ENCODE results near the gene RNF207.
A peak's percentile ranks its signal among the peaks of the same experiment; 100 is the strongest.

RNF207 gene

GRCh38 chr1:6251681-6252373 is 45.9 kb downstream of the RNF207 start:
- no peak for DNase-seq

- DNase-seq = no peak
Observed at GRCh38 chr1:6252374-6252710, 46.4 kb downstream of the RNF207 start.

- DNase-seq = no peak
Observed at GRCh38 chr1:6253380-6253779, 47.5 kb downstream of the RNF207 start.

- DNase-seq = no peak
Observed at GRCh38 chr1:6254691-6255090, 48.8 kb downstream of the RNF207 start.

GRCh38 chr1:6256645-6257044 is 50.7 kb downstream of the RNF207 start:
- no peak for DNase-seq

- no peak for DNase-seq
Observed at GRCh38 chr1:6257541-6258069, 51.7 kb downstream of the RNF207 start.

GRCh38 chr1:6258675-6259074 is 52.8 kb downstream of the RNF207 start:
- DNase-seq = no peak

- DNase-seq = peak; percentile 85
Observed at GRCh38 chr1:6259491-6260362, 53.8 kb downstream of the RNF207 start.

GRCh38 chr1:6260433-6260934 is 54.6 kb downstream of the RNF207 start:
- DNase-seq = no peak

GRCh38 chr1:6260961-6261614 is 55.2 kb downstream of the RNF207 start, which contains the start of gene GPR153:
Gene GPR153 (minus strand): TSS chr1:6261098. CDS start chr1:6254905, 6,193 bp downstream.
- peak; percentile 67 for DNase-seq

GRCh38 chr1:6261615-6261995 is 55.7 kb downstream of the RNF207 start:
- no peak for DNase-seq

- DNase-seq = no peak
Observed at GRCh38 chr1:6262555-6263420, 56.9 kb downstream of the RNF207 start.

GRCh38 chr1:6263716-6264115 is 57.8 kb downstream of the RNF207 start:
- DNase-seq = no peak

GRCh38 chr1:6265151-6265550 is 59.2 kb downstream of the RNF207 start:
- no peak for DNase-seq

GRCh38 chr1:6266641-6267040 is 60.7 kb downstream of the RNF207 start:
- no peak for DNase-seq

GRCh38 chr1:6267686-6268322 is 61.9 kb downstream of the RNF207 start:
- no peak for DNase-seq

- DNase-seq = no peak
Observed at GRCh38 chr1:6268415-6268814, 62.5 kb downstream of the RNF207 start.

GRCh38 chr1:6269296-6269695 is 63.4 kb downstream of the RNF207 start:
- DNase-seq = no peak

GRCh38 chr1:6269720-6270400 is 63.9 kb downstream of the RNF207 start:
- DNase-seq = no peak

- DNase-seq = no peak
Observed at GRCh38 chr1:6270401-6270800, 64.5 kb downstream of the RNF207 start.
